ENCODE results near the gene PDE10A.

The PDE10A gene

DNA sequence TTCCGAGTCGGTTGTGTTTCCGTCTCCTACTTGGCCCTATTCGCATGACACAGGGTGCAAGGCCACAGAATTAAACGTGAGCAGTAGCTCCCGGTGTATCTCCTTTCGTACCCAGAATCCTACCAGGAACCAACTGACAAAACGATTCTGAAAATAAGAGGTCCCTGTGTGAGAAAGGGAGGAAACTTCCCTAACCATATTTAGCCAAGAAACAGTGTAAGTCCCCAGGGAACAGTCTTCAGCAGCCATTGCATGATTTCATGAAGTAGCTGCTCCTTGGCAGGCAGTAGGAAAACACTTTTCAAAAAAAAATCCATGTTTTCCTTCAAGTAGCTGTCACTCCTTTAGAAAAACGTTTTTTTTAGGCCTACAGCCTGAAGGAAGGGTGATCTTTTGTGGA, 46.9 kb downstream of the PDE10A start:
- TF ChIP-seq, protein P1, sequence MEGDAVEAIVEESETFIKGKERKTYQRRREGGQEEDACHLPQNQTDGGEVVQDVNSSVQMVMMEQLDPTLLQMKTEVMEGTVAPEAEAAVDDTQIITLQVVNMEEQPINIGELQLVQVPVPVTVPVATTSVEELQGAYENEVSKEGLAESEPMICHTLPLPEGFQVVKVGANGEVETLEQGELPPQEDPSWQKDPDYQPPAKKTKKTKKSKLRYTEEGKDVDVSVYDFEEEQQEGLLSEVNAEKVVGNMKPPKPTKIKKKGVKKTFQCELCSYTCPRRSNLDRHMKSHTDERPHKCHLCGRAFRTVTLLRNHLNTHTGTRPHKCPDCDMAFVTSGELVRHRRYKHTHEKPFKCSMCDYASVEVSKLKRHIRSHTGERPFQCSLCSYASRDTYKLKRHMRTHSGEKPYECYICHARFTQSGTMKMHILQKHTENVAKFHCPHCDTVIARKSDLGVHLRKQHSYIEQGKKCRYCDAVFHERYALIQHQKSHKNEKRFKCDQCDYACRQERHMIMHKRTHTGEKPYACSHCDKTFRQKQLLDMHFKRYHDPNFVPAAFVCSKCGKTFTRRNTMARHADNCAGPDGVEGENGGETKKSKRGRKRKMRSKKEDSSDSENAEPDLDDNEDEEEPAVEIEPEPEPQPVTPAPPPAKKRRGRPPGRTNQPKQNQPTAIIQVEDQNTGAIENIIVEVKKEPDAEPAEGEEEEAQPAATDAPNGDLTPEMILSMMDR (IDR thresholded peaks at IDR 0.05), result no peak

DNA sequence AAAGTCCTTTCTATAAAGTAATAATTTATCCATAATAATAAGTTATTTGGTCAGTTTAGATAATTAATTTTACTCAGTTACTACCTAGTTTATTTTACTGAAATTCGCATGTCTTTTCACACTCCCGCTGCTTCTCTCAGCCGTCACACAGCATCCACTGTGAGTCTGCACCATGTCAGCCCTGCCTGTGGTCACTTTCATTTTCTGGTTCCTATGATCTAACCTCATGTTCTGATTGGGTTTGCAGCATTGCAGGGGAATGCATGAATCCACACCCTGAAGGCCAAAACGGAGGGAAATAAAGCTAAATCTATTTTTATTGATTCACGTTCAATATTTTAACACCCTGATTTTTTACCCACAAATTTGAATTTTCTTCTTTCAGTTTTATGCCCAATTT, 47.4 kb downstream of the PDE10A start:
- TF ChIP-seq, protein P1 (IDR thresholded peaks at IDR 0.05), result no peak

DNA sequence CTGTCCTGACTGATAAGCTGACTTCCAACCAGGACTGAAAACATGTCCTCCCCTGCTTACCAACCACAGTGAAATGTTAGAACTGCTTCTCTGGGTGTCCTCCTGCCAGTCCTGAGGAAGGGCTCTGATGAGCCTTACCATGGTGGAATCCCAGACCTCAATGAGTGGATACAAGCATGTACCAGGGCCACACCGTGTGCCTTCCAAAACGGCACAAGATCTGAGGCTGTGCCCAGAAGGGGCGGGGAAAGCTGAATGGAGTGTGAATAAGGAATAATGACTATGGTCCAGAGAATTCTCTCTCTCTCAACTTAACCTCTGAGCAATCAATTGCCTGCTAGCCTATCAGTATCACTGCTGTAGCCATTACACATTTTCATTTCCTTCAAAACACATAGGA, 51.7 kb downstream of the PDE10A start:
- TF ChIP-seq, protein P1 (IDR thresholded peaks at IDR 0.05), result no peak

DNA sequence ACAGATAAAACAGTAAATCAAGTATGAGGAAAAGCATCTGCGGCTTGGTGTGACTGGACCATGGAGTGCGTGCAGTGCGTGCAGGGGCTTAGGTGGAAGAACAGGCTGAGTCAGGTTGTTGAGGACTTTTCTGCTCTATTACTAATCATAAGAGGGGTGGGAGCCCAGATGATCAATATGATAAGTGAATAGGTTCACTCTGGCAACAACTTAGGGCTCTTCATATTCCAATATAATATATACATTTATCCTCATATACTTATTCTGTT, 56.4 kb downstream of the PDE10A start:
- TF ChIP-seq, protein P1 (IDR thresholded peaks at IDR 0.05), result no peak

DNA sequence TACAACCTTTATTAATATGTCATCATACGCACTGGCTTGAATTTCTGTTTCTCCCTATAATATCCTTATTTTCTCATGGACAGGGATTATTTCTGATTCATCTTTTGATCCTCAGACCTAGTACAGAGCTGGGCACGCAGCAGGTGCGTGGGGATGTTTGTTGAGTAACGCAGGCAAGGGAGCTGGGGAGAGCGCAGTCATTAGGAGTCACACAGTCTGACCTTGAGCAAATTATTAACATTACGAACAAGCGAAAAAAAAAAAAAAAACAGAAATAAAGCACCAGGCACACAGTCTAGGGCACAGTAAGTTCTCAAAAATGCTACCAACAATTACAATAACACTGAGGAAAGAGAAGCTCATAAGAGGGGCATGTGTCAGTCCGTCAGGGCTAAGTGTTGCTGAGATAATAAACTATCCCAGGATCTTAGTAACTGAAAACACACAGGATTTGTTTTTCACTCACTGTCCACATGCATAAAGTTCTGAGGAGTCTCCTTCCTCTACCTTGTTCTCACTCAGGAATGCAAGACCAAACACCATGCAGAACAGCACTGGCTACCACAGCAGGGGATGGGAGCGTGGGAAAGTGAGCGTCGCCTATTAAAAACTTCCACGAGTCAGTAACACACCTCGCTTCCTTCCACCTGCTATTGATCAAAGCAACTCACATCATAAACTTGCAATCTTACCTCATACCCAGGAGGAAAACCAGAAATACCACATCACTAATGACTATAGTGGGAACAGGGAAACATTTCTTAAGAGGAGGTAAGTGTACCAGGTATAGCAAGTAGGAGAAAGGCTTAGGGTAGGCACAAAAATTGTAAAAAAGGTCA, 56.9 kb downstream of the PDE10A start:
- TF ChIP-seq, protein P1 (IDR thresholded peaks at IDR 0.05), result no peak

DNA sequence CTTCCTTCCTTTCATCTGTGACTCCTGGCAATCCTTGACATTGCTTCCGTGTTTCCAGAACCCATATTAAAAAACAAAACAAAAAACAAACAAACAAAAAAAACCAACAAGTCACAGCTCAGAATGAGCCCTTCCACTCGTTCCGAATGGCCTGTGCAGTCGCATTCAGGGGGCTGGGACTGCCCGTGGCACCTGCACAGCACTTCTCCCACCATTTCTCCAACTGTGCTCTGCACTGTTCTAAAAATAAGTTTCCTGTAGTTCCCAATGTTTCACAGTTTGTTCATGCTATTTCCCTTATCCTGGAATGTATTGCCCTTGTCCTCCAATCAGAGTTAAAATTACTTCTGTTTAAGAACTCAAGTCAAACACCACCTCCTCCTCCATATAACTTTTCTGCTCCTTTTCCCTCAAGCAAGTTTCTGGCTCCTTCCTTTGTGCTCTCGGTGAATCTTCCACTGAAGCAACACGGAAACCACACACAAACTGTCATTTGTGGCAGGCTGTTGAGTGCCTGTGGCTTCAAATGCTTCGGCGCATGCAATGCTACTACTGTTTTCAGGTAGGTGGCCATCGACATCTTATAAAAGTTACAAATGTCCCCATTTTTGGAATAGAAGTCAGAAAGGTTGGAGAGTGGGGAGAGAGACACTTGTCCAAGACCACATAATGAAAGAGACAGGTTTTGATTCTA, 57.7 kb downstream of the PDE10A start:
- TF ChIP-seq, protein P1 (IDR thresholded peaks at IDR 0.05), result no peak

DNA sequence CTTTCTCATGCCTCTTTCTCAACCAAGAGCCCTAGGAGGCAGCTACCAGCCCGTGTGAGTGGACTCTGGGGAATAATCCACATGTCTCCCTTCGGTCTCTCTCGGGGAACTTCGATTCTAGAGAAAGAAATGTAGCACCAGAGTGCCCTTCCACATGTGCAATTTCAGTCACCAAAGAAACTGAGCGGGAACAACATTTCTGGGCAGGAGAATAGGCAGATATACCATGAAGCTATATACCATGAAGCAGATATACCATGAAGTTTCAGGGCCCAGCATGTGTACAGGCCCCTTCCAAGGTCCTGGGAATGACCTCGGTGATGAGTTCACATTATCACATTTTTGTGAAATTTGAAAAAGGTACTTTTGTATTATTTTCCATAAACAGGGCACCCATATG, 60.8 kb downstream of the PDE10A start:
- TF ChIP-seq, protein P1 (IDR thresholded peaks at IDR 0.05), result no peak
